H9 (cell line): ENCODE measurements around the gene LRSAM1. TPM values are rescaled to one million over a fixed set of nuclear protein-coding genes. Genes with fewer than 3 reads are reported as not detected.

ENCODE experiments used
- DNase-seq: peaks from one replicate; pipeline ENCODE4 v3.0.0-alpha.2; 2017
- H2AFZ ChIP-seq: one replicate; pipeline ENCODE4 v1.6.1; 2013; ENCODE audit warnings: mild to moderate bottlenecking, low read length, control low read depth, moderate library complexity
- H2AK5ac ChIP-seq: 2 replicates; pipeline ENCODE4 v1.6.1; 2013; ENCODE audit warnings: low read length, control low read depth, mixed read lengths; ENCODE audit not compliant: insufficient read length
- H2BK120ac ChIP-seq: one replicate; pipeline ENCODE4 v1.6.1; 2013; ENCODE audit warnings: low read depth, mild to moderate bottlenecking, low read length, control low read depth, inconsistent platforms; ENCODE audit not compliant: poor library complexity, severe bottlenecking
- H2BK12ac ChIP-seq: 2 replicates; pipeline ENCODE4 v1.6.1; 2013; ENCODE audit warnings: low read length, control low read depth, mixed read lengths, low read depth; ENCODE audit not compliant: insufficient read length
- H2BK15ac ChIP-seq: 2 replicates; pipeline ENCODE4 v1.6.1; 2013; ENCODE audit warnings: low read depth, low read length, control low read depth
- H2BK20ac ChIP-seq: one replicate; pipeline ENCODE4 v1.6.1; 2013; ENCODE audit warnings: low read depth, mild to moderate bottlenecking, low read length, control low read depth, inconsistent platforms; ENCODE audit not compliant: poor library complexity, severe bottlenecking
- H2BK5ac ChIP-seq: 2 replicates; pipeline ENCODE4 v1.6.1; 2013; ENCODE audit warnings: low read length, control low read depth, mixed read lengths; ENCODE audit not compliant: insufficient read length
- H3K14ac ChIP-seq: 2 replicates; pipeline ENCODE4 v1.6.1; 2013; ENCODE audit warnings: low read length, control low read depth; ENCODE audit not compliant: insufficient read depth
- H3K18ac ChIP-seq: 2 replicates; pipeline ENCODE4 v1.6.1; 2013; ENCODE audit warnings: low read depth, mild to moderate bottlenecking, mixed read lengths, low read length, control low read depth; ENCODE audit not compliant: insufficient read length
- H3K23ac ChIP-seq: 2 replicates; pipeline ENCODE4 v1.6.1; 2013; ENCODE audit warnings: low read length, control low read depth, mixed read lengths, low read depth; ENCODE audit not compliant: insufficient read length
- H3K23me2 ChIP-seq: 2 replicates; pipeline ENCODE4 v1.6.1; 2013; ENCODE audit warnings: low read depth, mild to moderate bottlenecking, mixed read lengths, low read length, control low read depth; ENCODE audit not compliant: insufficient read length, poor library complexity, severe bottlenecking
- H3K27ac ChIP-seq: 2 replicates; pipeline ENCODE4 v1.5.1; 2013; ENCODE audit warnings: low read length, control low read depth, mixed read lengths, low read depth; ENCODE audit not compliant: insufficient read length
- H3K27me3 ChIP-seq: 2 replicates; pipeline ENCODE4 v1.6.1; 2013; ENCODE audit warnings: low read length, control low read depth, inconsistent platforms; ENCODE audit not compliant: insufficient read depth
- H3K4ac ChIP-seq: 2 replicates; pipeline ENCODE4 v1.6.1; 2013; ENCODE audit warnings: low read depth, mild to moderate bottlenecking, control low read depth, inconsistent platforms, low read length, moderate library complexity
- H3K4me1 ChIP-seq: 2 replicates; pipeline ENCODE4 v1.6.1; 2013; ENCODE audit warnings: low read length, control low read depth, inconsistent platforms; ENCODE audit not compliant: insufficient read depth
- H3K4me2 ChIP-seq: 2 replicates; pipeline ENCODE4 v1.6.1; 2013; ENCODE audit warnings: low read length, control low read depth, mixed read lengths; ENCODE audit not compliant: insufficient read length, insufficient read depth
- H3K56ac ChIP-seq: 2 replicates; pipeline ENCODE4 v1.6.1; 2013; ENCODE audit warnings: low read depth, mild to moderate bottlenecking, mixed read lengths, low read length, control low read depth; ENCODE audit not compliant: insufficient read length
- H3K79me1 ChIP-seq: 2 replicates; pipeline ENCODE4 v1.6.1; 2013; ENCODE audit warnings: low read depth, mild to moderate bottlenecking, moderate library complexity, low read length, control low read depth, inconsistent platforms; ENCODE audit not compliant: insufficient read depth, poor library complexity, severe bottlenecking
- H3K79me2 ChIP-seq: 2 replicates; pipeline ENCODE4 v1.6.1; 2013; ENCODE audit warnings: low read length, control low read depth, inconsistent platforms; ENCODE audit not compliant: insufficient read depth
- H3K9ac ChIP-seq: 2 replicates; pipeline ENCODE4 v1.6.1; 2013; ENCODE audit warnings: low read length, control low read depth, mixed read lengths; ENCODE audit not compliant: insufficient read length; ENCODE audit errors: extremely low read depth
- H3K9me3 ChIP-seq: one replicate; pipeline ENCODE4 v1.6.1; 2013; ENCODE audit warnings: low read depth, low read length, inconsistent platforms; ENCODE audit not compliant: control insufficient read depth
- H3T11ph ChIP-seq: one replicate; pipeline ENCODE4 v1.6.1; 2013; ENCODE audit warnings: mild to moderate bottlenecking, low read length, control low read depth, inconsistent platforms
- H4K20me1 ChIP-seq: one replicate; pipeline ENCODE4 v1.6.1; 2013; ENCODE audit not compliant: control insufficient read depth, insufficient read length, insufficient read depth
- H4K5ac ChIP-seq: 2 replicates; pipeline ENCODE4 v1.6.1; 2013; ENCODE audit warnings: low read depth, mild to moderate bottlenecking, mixed read lengths, low read length, control low read depth; ENCODE audit not compliant: insufficient read length
- H4K8ac ChIP-seq: replicated peaks from 2 replicates; pipeline ENCODE4 v1.6.1; 2013; ENCODE audit warnings: low read length, control low read depth, mixed read lengths, low read depth; ENCODE audit not compliant: insufficient read length
- H4K91ac ChIP-seq: 2 replicates; pipeline ENCODE4 v1.6.1; 2013; ENCODE audit warnings: low read depth, mild to moderate bottlenecking, moderate library complexity, mixed read lengths, low read length, control low read depth; ENCODE audit not compliant: insufficient read length
- H3K27ac Mint-ChIP-seq, 3 experiments: 2 replicates in 2 of 3; 3 replicates in 1 of 3; pipeline ENCODE4 v1.8.0; 2020 to 2021; ENCODE audit warnings: mixed read lengths in 3 of 3, mild to moderate bottlenecking in 1 of 3, moderate library complexity in 1 of 3
- H3K27me3 Mint-ChIP-seq: 2 replicates; pipeline ENCODE4 v1.8.0; 2021; ENCODE audit warnings: low read depth, mild to moderate bottlenecking, moderate library complexity, mixed read lengths
- H3K36me3 Mint-ChIP-seq, 3 experiments: 2 replicates in 2 of 3; 3 replicates in 1 of 3; pipeline ENCODE4 v1.8.0; 2020 to 2021; ENCODE audit warnings: low read depth in 3 of 3, mixed read lengths in 3 of 3; ENCODE audit not compliant: insufficient read depth in 1 of 3
- H3K4me1 Mint-ChIP-seq, 2 experiments: 2 replicates each; pipeline ENCODE4 v1.8.0; 2020; ENCODE audit warnings: mixed read lengths in 2 of 2
- H3K4me3 Mint-ChIP-seq, 2 experiments: 2 replicates in 1 of 2; 3 replicates in 1 of 2; pipeline ENCODE4 v1.8.0; 2020 to 2021; ENCODE audit warnings: mild to moderate bottlenecking in 2 of 2, mixed read lengths in 2 of 2, moderate library complexity in 1 of 2
- H3K9me3 Mint-ChIP-seq, 2 experiments: 2 replicates in 1 of 2; 3 replicates in 1 of 2; pipeline ENCODE4 v1.8.0; 2020; ENCODE audit warnings: mild to moderate bottlenecking in 2 of 2, mixed read lengths in 2 of 2, moderate library complexity in 1 of 2
- CTCF ChIP-seq: fragments of 200-600 bp; sonication (generic); conservative IDR thresholded peaks from 3 replicates; pipeline ENCODE4 v1.8.0; 2021; ENCODE audit warnings: antibody characterized with exemption, mild to moderate bottlenecking
- WGBS: extraction: QIAGEN DNeasy Blood & Tissue Kit; methylation state at CpG from one replicate; pipeline ENCODE4 v1.1.7; 2013; ENCODE audit warnings: missing lambda C conversion rate, low lambda C conversion rate, mixed read lengths; ENCODE audit not compliant: insufficient read length; ENCODE audit errors: extremely low coverage; 5-methylcytosine and 5-hydroxymethylcytosine counted together
- total RNA-seq: library from RNA; stranded (reverse); gene quantifications from 2 replicates; pipeline ENCODE4 v1.2.1, GENCODE V29; 2021

Gene LRSAM1
- total RNA-seq, 1 experiment from 2014 or later: 16.2 TPM

- no peak overlapping the region for H4K5ac ChIP-seq
- H2BK15ac ChIP-seq: no peak overlapping the region
- no peaks in the 10 kb centered on the region for H3K79me1 ChIP-seq
- no peak for TF ChIP-seq CTCF
- H4K20me1 ChIP-seq: no peaks in the 10 kb centered on the region
- no peak for DNase-seq
- no CpG with 5 or more reads among the region's 4 CpGs for WGBS
- no peak overlapping the region for H2BK20ac ChIP-seq
- peaks cover 29 to 44% of the 10 kb centered on the region in 2 experiments for H3K4me1 Mint-ChIP-seq
- H3K27me3 ChIP-seq: no peaks in the 10 kb centered on the region
- H3K4me3 Mint-ChIP-seq: peak overlapping the region in 1 of 2 experiments; percentile 16; a peak in 2 of 5 replicates
- H3K4me1 ChIP-seq: peaks cover 2% of the 10 kb centered on the region; the same call in 1 of the 2 replicates
- no peak overlapping the region for H3K14ac ChIP-seq
- peak overlapping the region in 2 of 3 experiments; percentile 10 to 94; a peak in 1 of 7 replicates for H3K27ac Mint-ChIP-seq
- no peak overlapping the region for H2AFZ ChIP-seq
- H4K91ac ChIP-seq: no peak overlapping the region
- no peaks in the 10 kb centered on the region for H3K79me2 ChIP-seq
- no peak overlapping the region for H2BK5ac ChIP-seq
- no peaks in the 10 kb centered on the region for H3K9me3 ChIP-seq
- no peak overlapping the region for H3K23ac ChIP-seq
- peaks cover 0 to 10% (median 9%) of the 10 kb centered on the region in 3 experiments; a peak in 5 of 7 replicates for H3K36me3 Mint-ChIP-seq
- H3K56ac ChIP-seq: no peak overlapping the region
- H3K9me3 Mint-ChIP-seq: no peaks in the 10 kb centered on the region
- no peak overlapping the region for H3K18ac ChIP-seq
- H4K8ac ChIP-seq: no peak overlapping the region
- no peak overlapping the region for H2AK5ac ChIP-seq
- H3K4me2 ChIP-seq: no peak overlapping the region
- no peak overlapping the region for H3K4ac ChIP-seq
- H2BK12ac ChIP-seq: no peak overlapping the region
- no peak overlapping the region for H3K9ac ChIP-seq
- H3K27ac ChIP-seq: no peak overlapping the region
- no peaks in the 10 kb centered on the region for H3K27me3 Mint-ChIP-seq
- no peak overlapping the region for H2BK120ac ChIP-seq
- H3K23me2 ChIP-seq: no peaks in the 10 kb centered on the region
- H3T11ph ChIP-seq: no peak overlapping the region
These were observed 83.1 kb downstream of the LRSAM1 start for GRCh38 chr9:127534250-127534906.
